Astrocyte (in vitro differentiated cells and primary cell): ENCODE measurements around the gene MCUR1.

Experiments
- CTCF ChIP-seq: IDR thresholded peaks from 2 replicates; pipeline ENCODE4 v1.5.1; 2011; ENCODE audit warnings: low read depth, mild to moderate bottlenecking, inconsistent platforms, low read length, moderate library complexity; ENCODE audit not compliant: insufficient read depth
- EZH2 ChIP-seq: IDR thresholded peaks from 2 replicates; pipeline ENCODE4 v1.6.1; 2012; ENCODE audit warnings: mild to moderate bottlenecking, low read length, inconsistent platforms; ENCODE audit not compliant: insufficient read depth

GRCh38 chr6:13778028-13778427, 36.3 kb downstream of the MCUR1 start:
- TF ChIP-seq CTCF, result no peak
- TF ChIP-seq EZH2, result no peak
